Measurements from ENCODE around the gene TAMM41.
A peak's percentile ranks its signal among the peaks of the same experiment; 100 is the strongest.

TAMM41 gene

DNA sequence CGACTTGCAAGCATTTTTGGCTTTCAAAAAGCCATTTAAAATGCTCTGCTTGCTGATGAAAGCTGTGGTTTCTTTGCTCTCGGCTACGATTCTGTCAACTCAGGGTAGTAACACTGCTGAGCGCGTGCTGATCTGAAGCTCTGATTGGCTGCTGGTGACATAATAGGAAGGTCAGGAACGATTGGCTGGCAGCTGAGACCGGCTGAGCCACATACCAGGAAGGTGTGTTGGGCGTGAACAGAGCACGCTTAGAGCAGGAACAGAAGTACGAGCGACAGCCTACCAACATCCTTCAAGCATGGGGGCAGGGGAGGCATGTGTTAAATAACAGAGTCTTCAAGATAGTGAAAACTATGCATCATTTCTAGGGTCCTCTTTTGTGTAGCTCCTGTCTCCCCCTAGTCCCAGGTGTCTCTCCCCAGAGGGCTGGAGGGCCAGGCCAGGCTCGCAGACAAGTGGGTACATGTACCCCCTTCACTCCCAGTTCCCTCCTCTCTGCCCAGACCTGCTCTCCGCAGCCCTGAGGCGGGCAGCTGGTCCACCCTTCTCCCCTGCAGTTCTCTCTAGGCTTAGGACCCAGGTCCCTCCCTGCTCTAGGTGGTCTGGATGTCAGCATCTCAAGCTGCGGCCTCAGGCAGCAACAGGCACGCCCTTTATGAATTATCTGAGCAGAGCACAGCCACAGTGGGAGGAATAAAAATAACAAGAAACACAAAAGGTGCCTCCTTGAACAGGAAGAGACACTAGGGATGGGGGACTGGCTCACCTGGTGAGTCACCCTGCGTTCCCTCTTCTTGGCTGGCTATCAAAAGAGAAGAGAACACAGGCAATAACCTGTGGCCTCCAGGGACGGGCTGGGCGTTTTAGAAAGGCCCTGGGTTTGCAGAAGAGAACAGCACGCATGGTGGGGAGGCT is 76.0 kb downstream of the TAMM41 start:
- H3K4me3 ChIP-seq (ENCODE audit: low read depth, low read length) = no peak overlapping the region; the same call in 1 of the 2 replicates
- peak; percentile 65 for DNase-seq
- no peaks in the 10 kb centered on the region for H3K9me3 ChIP-seq (ENCODE audit: severe bottlenecking)
- no peak overlapping the region for H3K27ac ChIP-seq
- TF ChIP-seq, protein P1, sequence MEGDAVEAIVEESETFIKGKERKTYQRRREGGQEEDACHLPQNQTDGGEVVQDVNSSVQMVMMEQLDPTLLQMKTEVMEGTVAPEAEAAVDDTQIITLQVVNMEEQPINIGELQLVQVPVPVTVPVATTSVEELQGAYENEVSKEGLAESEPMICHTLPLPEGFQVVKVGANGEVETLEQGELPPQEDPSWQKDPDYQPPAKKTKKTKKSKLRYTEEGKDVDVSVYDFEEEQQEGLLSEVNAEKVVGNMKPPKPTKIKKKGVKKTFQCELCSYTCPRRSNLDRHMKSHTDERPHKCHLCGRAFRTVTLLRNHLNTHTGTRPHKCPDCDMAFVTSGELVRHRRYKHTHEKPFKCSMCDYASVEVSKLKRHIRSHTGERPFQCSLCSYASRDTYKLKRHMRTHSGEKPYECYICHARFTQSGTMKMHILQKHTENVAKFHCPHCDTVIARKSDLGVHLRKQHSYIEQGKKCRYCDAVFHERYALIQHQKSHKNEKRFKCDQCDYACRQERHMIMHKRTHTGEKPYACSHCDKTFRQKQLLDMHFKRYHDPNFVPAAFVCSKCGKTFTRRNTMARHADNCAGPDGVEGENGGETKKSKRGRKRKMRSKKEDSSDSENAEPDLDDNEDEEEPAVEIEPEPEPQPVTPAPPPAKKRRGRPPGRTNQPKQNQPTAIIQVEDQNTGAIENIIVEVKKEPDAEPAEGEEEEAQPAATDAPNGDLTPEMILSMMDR (IDR thresholded peaks at IDR 0.05; ENCODE audit: low read depth, low read length) = no peak
- H3K27me3 ChIP-seq (ENCODE audit: insufficient read depth, low read depth, severe bottlenecking) = no peaks in the 10 kb centered on the region
- H3K36me3 ChIP-seq = no peaks in the 10 kb centered on the region

DNA sequence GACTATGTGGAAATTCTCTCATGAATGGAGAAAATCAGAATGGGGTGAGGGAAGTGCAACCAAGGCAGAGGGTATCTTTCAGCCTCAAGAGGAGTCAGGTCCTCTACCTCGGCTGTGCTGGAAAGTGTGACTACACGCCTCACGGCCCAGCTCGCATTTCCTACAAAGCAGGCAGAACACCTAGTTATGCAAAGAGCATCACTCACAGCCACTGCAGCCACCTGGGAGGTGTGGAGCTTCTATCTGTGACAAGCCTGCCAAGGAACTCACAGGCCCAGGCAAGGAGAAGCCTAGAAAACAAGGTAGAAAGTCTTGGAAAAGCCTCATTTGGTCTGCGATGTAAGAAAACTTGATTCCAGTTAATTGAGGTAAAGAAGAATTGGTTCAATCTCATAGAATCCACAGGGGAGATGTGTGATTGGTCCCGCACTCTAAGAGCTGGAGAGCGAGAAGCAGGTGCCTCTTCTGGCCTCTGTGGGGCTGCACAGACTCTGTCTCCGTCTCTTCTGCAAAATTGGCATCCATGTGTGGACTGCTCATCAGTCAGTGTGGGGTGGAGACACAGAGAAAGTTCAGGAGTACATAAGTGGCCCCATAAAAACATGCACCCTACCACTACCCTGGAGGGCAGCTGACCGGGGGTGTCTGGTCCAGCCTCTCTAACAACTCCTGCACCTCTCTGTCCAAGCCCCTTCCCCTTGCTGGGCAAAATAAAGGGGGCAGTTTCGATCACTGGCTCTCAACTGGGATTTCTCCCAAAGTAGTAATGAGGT is 76.8 kb downstream of the TAMM41 start:
- DNase-seq = no peak
- Histone ChIP-seq H3K27ac (no peak overlapping the region), H3K36me3 (no peaks in the 10 kb centered on the region), H3K27me3 (ENCODE audit: insufficient read depth, low read depth, severe bottlenecking) (no peaks in the 10 kb centered on the region), H3K9me3 (ENCODE audit: severe bottlenecking) (no peaks in the 10 kb centered on the region), H3K4me3 (ENCODE audit: low read depth, low read length) (no peak overlapping the region; the same call in 1 of the 2 replicates)
- TF ChIP-seq, protein P1 (IDR thresholded peaks at IDR 0.05; ENCODE audit: low read depth, low read length) = no peak

DNA sequence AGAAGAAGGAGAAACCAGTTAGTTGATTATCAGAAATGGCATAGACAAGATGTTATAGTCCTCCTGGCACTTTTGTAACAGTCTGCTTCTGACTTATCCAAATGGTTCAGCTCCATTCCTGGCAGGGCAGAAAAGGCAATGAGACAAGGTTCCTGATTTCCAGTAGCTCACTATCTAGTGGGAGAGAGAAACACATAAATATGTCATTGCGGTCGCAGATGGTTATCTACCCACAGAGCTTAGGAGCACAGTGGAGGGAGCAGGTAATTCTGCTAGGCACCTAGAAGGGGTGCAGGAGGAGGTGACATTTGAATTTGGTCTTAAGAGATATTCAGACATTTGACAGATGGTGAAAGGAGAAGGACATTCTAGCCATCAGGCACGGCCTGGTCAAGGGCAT is 78.1 kb downstream of the TAMM41 start:
- H3K27ac ChIP-seq = no peak overlapping the region
- no peaks in the 10 kb centered on the region for H3K27me3 ChIP-seq (ENCODE audit: insufficient read depth, low read depth, severe bottlenecking)
- H3K4me3 ChIP-seq (ENCODE audit: low read depth, low read length) = no peak overlapping the region
- TF ChIP-seq, protein P1 (IDR thresholded peaks at IDR 0.05; ENCODE audit: low read depth, low read length) = no peak
- H3K36me3 ChIP-seq = no peaks in the 10 kb centered on the region
- no peak for DNase-seq
- H3K9me3 ChIP-seq (ENCODE audit: severe bottlenecking) = no peaks in the 10 kb centered on the region

DNA sequence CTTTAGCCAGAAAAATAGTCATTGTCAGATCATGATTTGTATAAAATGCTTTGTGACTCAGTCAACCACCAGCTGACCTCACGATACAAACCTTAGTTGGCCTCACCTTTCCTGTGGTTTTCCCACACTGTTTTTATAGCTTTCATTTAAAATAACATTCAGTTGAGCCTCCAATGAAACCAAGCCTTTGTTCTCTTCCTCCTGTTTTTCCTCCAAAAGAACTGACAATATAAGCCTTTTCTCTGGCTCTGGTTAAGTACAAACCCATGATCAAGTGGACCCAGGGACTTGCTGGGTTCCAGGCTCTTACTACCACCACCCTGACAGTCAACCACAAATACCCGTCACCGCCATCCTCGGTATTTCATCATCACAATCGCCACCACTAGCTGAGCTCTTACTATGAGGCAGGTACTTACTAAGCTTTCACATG is 81.7 kb downstream of the TAMM41 start:
- Histone ChIP-seq H3K36me3 (no peaks in the 10 kb centered on the region), H3K27me3 (ENCODE audit: insufficient read depth, low read depth, severe bottlenecking) (no peaks in the 10 kb centered on the region), H3K4me3 (ENCODE audit: low read depth, low read length) (no peak overlapping the region), H3K9me3 (ENCODE audit: severe bottlenecking) (no peaks in the 10 kb centered on the region), H3K27ac (no peak overlapping the region)
- TF ChIP-seq, protein P1 (IDR thresholded peaks at IDR 0.05; ENCODE audit: low read depth, low read length) = no peak
- DNase-seq = no peak

DNA sequence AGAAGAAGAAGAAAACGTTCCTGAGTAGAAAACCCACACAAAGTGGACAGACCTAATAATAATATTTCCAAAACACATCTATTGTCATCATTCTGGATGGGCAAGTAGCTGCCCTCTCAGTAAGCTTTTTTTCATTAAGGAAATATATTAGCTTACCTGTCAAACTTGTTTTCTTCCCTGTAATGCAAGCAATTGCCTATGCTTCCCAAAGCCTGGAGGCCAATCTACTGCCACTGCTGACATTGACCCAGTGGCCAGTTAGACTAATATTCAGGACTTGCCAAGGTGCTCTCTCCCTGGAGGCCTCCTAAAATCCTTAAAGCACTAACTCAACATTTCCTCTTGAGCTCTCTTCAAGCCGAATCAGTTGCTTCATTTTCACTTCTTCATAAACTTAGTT is 86.7 kb downstream of the TAMM41 start:
- no peaks in the 10 kb centered on the region for H3K9me3 ChIP-seq (ENCODE audit: severe bottlenecking)
- H3K36me3 ChIP-seq = no peaks in the 10 kb centered on the region
- DNase-seq = no peak
- TF ChIP-seq, protein P1 (IDR thresholded peaks at IDR 0.05; ENCODE audit: low read depth, low read length) = no peak
- H3K4me3 ChIP-seq (ENCODE audit: low read depth, low read length) = no peak overlapping the region
- H3K27ac ChIP-seq = no peak overlapping the region
- H3K27me3 ChIP-seq (ENCODE audit: insufficient read depth, low read depth, severe bottlenecking) = no peaks in the 10 kb centered on the region
